Activated T-cell treated with anti-CD3 and anti-CD28 coated beads, Interleukin-2, amount 50 U/mL, for 48 hours (primary cell): ENCODE results near the gene TSG101.
A peak's percentile ranks its signal among the peaks of the same experiment; 100 is the strongest.

ENCODE experiments used
- DNase-seq, 2 experiments: peaks; one replicate each; pipeline ENCODE4 v3.0.0-alpha.2; 2020

Gene TSG101

DNA sequence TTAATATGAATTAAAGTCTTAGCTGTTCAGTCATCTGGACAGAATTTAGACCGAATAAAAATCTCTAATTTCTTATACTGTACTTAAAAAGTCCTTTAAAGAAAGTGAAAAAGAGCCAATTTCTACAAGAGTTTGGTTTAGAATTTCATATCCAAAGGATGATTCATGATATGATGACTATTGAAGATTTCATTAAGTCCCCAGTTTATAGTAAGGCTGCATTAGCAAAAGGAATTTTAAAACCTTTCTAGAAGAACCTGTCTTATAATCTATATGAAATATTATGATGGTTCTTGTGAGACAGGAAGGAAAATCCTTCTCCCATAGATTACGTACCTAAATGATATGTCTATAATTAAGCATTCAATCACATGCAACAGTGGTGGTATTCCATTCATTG, 34.8 kb downstream of the TSG101 start:
- DNase-seq = no peak

GRCh38 chr11:18490736-18491485, 35.8 kb downstream of the TSG101 start:
- DNase-seq = no peak

DNA sequence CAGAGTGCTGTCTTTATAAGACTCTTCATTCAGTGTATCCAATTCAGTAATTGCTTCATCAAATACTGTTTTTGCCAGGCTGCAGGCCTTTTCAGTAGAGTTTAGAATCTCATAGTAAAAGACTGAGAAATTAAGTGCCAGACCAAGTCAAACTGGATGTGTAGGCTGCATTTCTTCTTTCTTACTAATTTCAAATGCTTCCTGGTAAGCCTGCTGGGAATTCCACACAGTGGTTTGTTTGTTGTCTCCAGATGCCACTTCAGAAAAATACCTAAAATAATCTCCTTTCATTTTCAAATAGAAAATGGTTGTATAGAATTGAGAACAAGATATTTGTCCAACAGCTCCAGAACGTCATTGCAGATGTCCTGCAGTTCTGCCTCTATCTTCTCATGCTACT, 36.4 kb downstream of the TSG101 start:
- no peak for DNase-seq

- no peak for DNase-seq
These were observed 40.7 kb downstream of the TSG101 start for GRCh38 chr11:18485913-18486528.

DNA sequence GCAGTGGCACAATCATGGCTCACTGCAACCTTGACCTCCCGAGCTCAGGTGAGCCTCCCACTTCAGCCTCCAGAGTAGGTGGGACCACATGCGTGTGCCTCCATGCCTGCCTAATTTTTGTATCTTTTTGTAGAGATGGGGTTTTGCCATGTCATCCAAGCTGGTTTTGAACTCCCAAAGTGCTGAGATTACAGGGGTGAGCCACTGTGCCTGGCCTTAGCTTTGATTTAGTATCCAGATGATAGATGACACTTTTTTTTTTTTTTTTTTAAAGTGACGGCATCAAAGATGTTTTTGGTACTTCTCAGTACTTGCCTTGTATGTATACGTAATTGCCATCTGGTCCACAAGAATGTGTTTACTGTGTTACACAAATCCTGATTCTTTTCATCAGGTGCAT, 47.7 kb downstream of the TSG101 start:
- DNase-seq = no peak

- no peak for DNase-seq
These were observed 54.2 kb downstream of the TSG101 start for GRCh38 chr11:18472587-18472986.

DNA sequence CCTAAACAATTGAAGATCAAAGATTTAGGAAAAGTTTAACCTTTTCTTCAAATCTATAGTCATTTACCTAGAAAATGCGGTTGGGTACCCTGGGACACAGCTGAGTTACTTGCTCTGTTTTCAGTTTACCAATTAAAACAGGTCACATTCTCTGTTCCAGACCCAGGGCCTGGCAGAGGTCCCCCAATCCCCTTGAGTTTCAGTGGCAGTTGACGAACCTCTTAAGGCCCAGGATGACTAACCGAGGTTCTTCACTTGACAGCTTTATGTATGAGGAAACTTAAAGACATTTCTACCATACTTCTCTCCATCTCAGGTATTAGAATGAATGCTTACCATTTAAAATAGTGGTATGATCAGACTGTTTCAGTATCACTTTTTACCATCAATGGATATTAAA, 54.7 kb downstream of the TSG101 start:
- peak; percentile 34 for DNase-seq

GRCh38 chr11:18468961-18469360, 57.8 kb downstream of the TSG101 start:
- no peak for DNase-seq

GRCh38 chr11:18468059-18468458, 58.7 kb downstream of the TSG101 start:
- DNase-seq = no peak

- DNase-seq = no peak
These were observed 60.3 kb downstream of the TSG101 start for GRCh38 chr11:18466402-18466801.

DNA sequence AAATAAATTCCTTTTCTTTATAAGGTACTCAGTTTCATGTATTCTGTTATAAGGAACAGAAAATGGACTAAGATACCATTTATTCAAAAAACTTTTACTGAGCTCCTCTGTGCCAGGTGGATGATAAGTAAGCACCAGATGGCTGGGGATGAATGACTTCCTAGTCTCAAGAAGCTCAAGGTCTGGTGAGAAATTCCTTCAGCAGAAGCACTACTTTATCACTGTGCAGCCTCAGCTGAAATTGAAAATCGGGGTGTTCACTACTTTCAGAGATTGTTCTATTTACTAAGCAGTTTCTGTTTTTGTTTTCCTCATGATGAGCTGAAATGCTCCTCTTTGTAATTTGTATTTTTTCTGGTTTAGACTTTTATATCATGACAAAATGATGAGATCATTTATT, 63.3 kb downstream of the TSG101 start:
- no peak for DNase-seq

- peak in 1 of 2 experiments; percentile 24 for DNase-seq
These were observed 64.8 kb downstream of the TSG101 start for GRCh38 chr11:18461909-18462308.

DNA sequence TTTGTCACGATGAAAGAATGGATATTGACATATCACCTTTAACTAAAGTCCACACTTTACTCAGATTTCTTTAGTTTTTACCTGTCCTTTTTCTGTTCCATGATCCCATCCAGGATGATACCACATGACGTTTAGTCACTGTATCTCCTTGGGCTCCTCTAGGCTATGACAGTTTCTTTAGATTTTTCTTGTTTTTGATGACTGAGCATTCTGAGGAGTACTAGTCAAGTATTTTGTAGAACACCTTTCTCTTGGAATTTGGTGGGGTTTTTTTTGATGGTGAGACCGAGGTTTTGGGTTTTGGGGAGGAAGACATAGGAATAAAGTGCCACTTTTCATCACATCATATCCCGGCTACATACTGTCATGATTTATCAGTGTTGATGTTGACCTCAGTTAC, 67.1 kb downstream of the TSG101 start:
- DNase-seq = no peak

DNA sequence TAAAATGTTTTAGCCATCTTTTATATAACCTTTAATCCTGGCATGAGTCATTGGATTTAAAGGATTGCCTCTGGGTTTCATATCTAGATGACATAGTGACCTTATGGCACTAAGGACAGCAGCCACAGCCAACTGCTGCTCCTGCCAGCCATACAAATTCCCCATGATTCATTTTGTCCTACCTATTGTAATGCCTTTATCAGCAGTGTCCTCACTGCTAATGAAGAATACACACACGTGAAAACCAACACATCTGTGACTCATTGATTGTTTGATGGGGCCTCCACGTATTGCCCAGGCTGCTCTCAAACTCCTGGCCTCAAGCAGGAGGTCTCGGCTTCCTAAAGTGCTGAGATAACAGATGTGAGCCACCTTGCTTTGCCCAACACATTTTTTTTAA, 69.3 kb downstream of the TSG101 start:
- DNase-seq = no peak

DNA sequence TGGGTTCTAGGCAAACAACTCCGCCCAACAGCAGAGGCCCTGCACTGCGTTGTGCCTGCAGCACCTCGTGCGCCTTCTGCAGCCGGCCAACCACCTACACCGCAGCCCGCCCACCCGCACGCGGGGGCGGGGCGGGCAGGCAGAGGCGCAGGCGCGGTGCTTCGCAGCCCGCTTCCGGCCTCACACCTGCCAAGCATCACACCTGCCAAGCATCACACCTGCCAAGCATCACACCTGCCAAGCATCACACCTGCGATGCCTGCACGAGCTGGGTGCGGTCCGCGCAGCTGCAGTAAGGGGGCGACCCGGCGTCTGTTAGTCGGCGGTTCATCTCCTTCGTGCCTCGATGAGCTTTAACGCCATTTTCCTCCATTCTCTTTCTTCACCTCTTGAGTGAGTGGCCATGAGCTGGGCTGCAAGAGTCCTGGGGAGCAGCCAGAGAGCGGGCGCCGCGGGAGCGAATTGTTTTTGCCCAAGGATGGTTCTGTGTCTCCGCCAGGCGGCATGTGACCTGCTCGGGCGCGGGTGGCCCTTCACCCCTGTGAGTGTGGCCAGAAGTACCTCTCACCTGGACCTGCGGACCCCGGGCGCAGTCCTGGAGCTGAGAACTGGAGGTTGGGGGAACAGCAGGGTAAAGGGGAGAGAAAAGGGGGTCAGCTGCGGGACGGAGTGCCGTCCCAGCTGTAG, 70.9 kb downstream of the TSG101 start, which contains the start of gene LDHAL6A:
TSS of gene LDHAL6A (plus strand) at position 171 of the 687 bp plus-strand sequence. CDS start 825 bp downstream, outside the sequence.
- no peak for DNase-seq

- no peak for DNase-seq
These were observed 73.8 kb downstream of the TSG101 start for GRCh38 chr11:18452927-18453326.

- DNase-seq = no peak
These were observed 77.5 kb downstream of the TSG101 start for GRCh38 chr11:18449251-18449650.

DNA sequence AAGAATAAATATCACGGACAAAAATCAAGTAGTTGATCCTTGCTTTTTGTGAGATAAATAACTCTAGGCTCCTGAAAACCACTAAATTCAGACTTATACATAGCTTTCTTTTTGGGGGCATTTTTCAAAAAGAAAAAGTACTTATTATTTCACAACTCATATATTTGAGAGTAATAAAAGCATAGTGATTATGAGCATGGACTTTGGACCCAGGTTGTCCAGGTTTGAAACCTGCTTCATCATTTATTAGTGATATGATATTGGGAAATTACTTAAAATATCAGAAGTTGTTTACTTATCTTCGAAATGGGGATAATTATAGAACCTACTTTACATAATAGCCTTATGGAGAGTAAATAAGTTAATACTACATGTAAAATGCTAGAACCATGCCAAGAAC, 88.1 kb downstream of the TSG101 start:
- no peak for DNase-seq
